GM12891 (cell line): ENCODE measurements around the gene RPL34.

Source experiments
- POLR2A ChIP-seq: IDR thresholded peaks from 2 replicates; pipeline ENCODE4 v1.6.1; 2011; ENCODE audit warnings: low read depth, low read length, control low read depth
- POLR2AphosphoS5 ChIP-seq: IDR thresholded peaks from 2 replicates; pipeline ENCODE4 v1.6.1; 2011; ENCODE audit warnings: low read depth, low read length, control low read depth
- POU2F2 ChIP-seq: IDR thresholded peaks from 2 replicates; pipeline ENCODE4 v1.6.1; 2011; ENCODE audit warnings: low read depth, mild to moderate bottlenecking, control low read depth, low read length, moderate library complexity
- TAF1 ChIP-seq: IDR thresholded peaks from 2 replicates; pipeline ENCODE4 v1.6.1; 2011; ENCODE audit warnings: low read depth, low read length, control low read depth

GRCh38 chr4:108635070-108635655 is 14.8 kb downstream of the RPL34 start:
- TF ChIP-seq POLR2A (no peak), POLR2AphosphoS5 (no peak), POU2F2 (no peak), TAF1 (no peak)
